Muscle of leg (tissue), 11 donors: ENCODE measurements around the gene ABLIM1. TPM values are rescaled to one million over a fixed set of nuclear protein-coding genes. Genes with fewer than 3 reads are reported as not detected.
A peak's percentile ranks its signal among the peaks of the same experiment; 100 is the strongest.

ENCODE experiments used
- DNase-seq: peaks from one replicate; pipeline ENCODE4 v3.0.0; 2013
- H3K27ac ChIP-seq: one replicate; pipeline ENCODE4 v1.5.1; 2013; ENCODE audit warnings: mild to moderate bottlenecking, low read length, control low read depth
- H3K27me3 ChIP-seq: one replicate; pipeline ENCODE4 v1.6.1; 2013; ENCODE audit warnings: low read length; ENCODE audit not compliant: control insufficient read depth, insufficient read depth
- H3K36me3 ChIP-seq: one replicate; pipeline ENCODE4 v1.6.1; 2013; ENCODE audit warnings: low read length; ENCODE audit not compliant: control insufficient read depth, insufficient read depth
- H3K4me1 ChIP-seq: one replicate; pipeline ENCODE4 v1.6.1; 2013; ENCODE audit warnings: low read length; ENCODE audit not compliant: control insufficient read depth, insufficient read depth
- H3K4me3 ChIP-seq: one replicate; pipeline ENCODE4 v1.5.1; 2013; ENCODE audit warnings: low read length, control low read depth
- H3K9me3 ChIP-seq: replicated peaks from 2 replicates; pipeline ENCODE4 v1.6.1; 2013; ENCODE audit warnings: low read depth, low read length; ENCODE audit not compliant: control insufficient read depth
- WGBS: methylation state at CpG from one replicate; pipeline ENCODE4 v1.1.5; 2013; ENCODE audit warnings: missing lambda C conversion rate; ENCODE audit not compliant: insufficient coverage; 5-methylcytosine and 5-hydroxymethylcytosine counted together
- polyA plus RNA-seq, 8 donors: library from polyadenylated mRNA; unstranded; fragments of 120-200 nt; gene quantifications; one replicate each; pipeline versions ENCODE4 v1.2.1 to v1.2.3, GENCODE V29; 2013; ENCODE audit warnings: inconsistent platforms in 1 of 8, low replicate concordance in 1 of 8; ENCODE audit not compliant: insufficient read length in 8 of 8, insufficient read depth in 1 of 8
- total RNA-seq: library from RNA; stranded (reverse); fragments of 120-200 nt; gene quantifications from one replicate; pipeline ENCODE4 v1.2.4, GENCODE V29; 2013

The ABLIM1 gene
- total and polyA plus RNA-seq, 9 donors: 27.7 to 62.7 (median 46.2) TPM

- Histone ChIP-seq H3K27ac (no peak overlapping the region), H3K9me3 (no peaks in the 10 kb centered on the region), H3K36me3 (no peaks in the 10 kb centered on the region), H3K27me3 (peaks cover 2% of the 10 kb centered on the region), H3K4me1 (peaks cover 30% of the 10 kb centered on the region), H3K4me3 (no peak overlapping the region)
- no peak for DNase-seq
- WGBS: 90% methylated on average over 3 of the region's 6 CpGs
Observed at GRCh38 chr10:114635797-114636550, 22.1 kb downstream of the ABLIM1 start.

- DNase-seq: peak; percentile 55
- H3K4me1 ChIP-seq: peaks cover 30% of the 10 kb centered on the region
- peaks cover 2% of the 10 kb centered on the region for H3K27me3 ChIP-seq
- WGBS: 72% methylated on average over 2 of the region's 7 CpGs
- H3K4me3 ChIP-seq: no peak overlapping the region
- H3K36me3 ChIP-seq: no peaks in the 10 kb centered on the region
- peak overlapping the region; percentile 36 for H3K27ac ChIP-seq
- H3K9me3 ChIP-seq: no peaks in the 10 kb centered on the region
Observed at GRCh38 chr10:114635101-114635500, 23.0 kb downstream of the ABLIM1 start.

- Histone ChIP-seq H3K27ac (peak overlapping the region; percentile 63), H3K27me3 (peaks cover 2% of the 10 kb centered on the region), H3K4me3 (no peak overlapping the region), H3K36me3 (no peaks in the 10 kb centered on the region), H3K9me3 (no peaks in the 10 kb centered on the region), H3K4me1 (peaks cover 30% of the 10 kb centered on the region)
- no CpG with 5 or more reads among the region's 4 CpGs for WGBS
- peak; percentile 95 for DNase-seq
Observed at GRCh38 chr10:114634609-114634979, 23.5 kb downstream of the ABLIM1 start.

GRCh38 chr10:114632869-114633715, 25.0 kb downstream of the ABLIM1 start:
- H3K27ac ChIP-seq: peak overlapping the region; percentile 89
- no peaks in the 10 kb centered on the region for H3K9me3 ChIP-seq
- H3K4me1 ChIP-seq: peaks cover 30% of the 10 kb centered on the region
- H3K36me3 ChIP-seq: no peaks in the 10 kb centered on the region
- peak; percentile 93 for DNase-seq
- H3K27me3 ChIP-seq: peaks cover 7% of the 10 kb centered on the region
- H3K4me3 ChIP-seq: no peak overlapping the region
- WGBS: 16% methylated on average over 7 of the region's 13 CpGs

- H3K27me3 ChIP-seq: peaks cover 7% of the 10 kb centered on the region
- H3K4me3 ChIP-seq: peak overlapping the region; percentile 58
- no peaks in the 10 kb centered on the region for H3K9me3 ChIP-seq
- H3K36me3 ChIP-seq: no peaks in the 10 kb centered on the region
- peak; percentile 79 for DNase-seq
- H3K4me1 ChIP-seq: peaks cover 30% of the 10 kb centered on the region
- peak overlapping the region; percentile 89 for H3K27ac ChIP-seq
- WGBS: 0% methylated on average over 38 of the region's 53 CpGs
Observed at GRCh38 chr10:114631666-114632417, 26.2 kb downstream of the ABLIM1 start.

- Histone ChIP-seq H3K36me3 (no peaks in the 10 kb centered on the region), H3K27me3 (peaks cover 7% of the 10 kb centered on the region), H3K27ac (no peak overlapping the region), H3K4me1 (peaks cover 30% of the 10 kb centered on the region), H3K9me3 (no peaks in the 10 kb centered on the region), H3K4me3 (peak overlapping the region; percentile 58)
- no peak for DNase-seq
- WGBS: no CpG with 5 or more reads among the region's 9 CpGs
Observed at GRCh38 chr10:114631090-114631665, 26.9 kb downstream of the ABLIM1 start.

- no peak for DNase-seq
- Histone ChIP-seq H3K9me3 (no peaks in the 10 kb centered on the region), H3K4me3 (no peak overlapping the region), H3K27ac (no peak overlapping the region), H3K4me1 (peaks cover 22% of the 10 kb centered on the region), H3K36me3 (no peaks in the 10 kb centered on the region), H3K27me3 (peaks cover 7% of the 10 kb centered on the region)
- no CpG with 5 or more reads among the region's 4 CpGs for WGBS
Observed at GRCh38 chr10:114629824-114630730, 28.0 kb downstream of the ABLIM1 start.

GRCh38 chr10:114629083-114629823, 28.8 kb downstream of the ABLIM1 start:
- H3K36me3 ChIP-seq: no peaks in the 10 kb centered on the region
- WGBS: 76% methylated on average over 7 of the region's 9 CpGs
- no peak overlapping the region for H3K4me3 ChIP-seq
- no peak overlapping the region for H3K27ac ChIP-seq
- H3K27me3 ChIP-seq: peaks cover 7% of the 10 kb centered on the region
- peaks cover 4% of the 10 kb centered on the region for H3K9me3 ChIP-seq
- no peak for DNase-seq
- H3K4me1 ChIP-seq: peaks cover 19% of the 10 kb centered on the region
